Measurements from ENCODE around the gene FAM168A. TPM values are rescaled to one million over a fixed set of nuclear protein-coding genes. Genes with fewer than 3 reads are reported as not detected.

The FAM168A gene
- polyA plus RNA-seq, 4 donors, result 5.4 to 18.8 (median 9.9) TPM

- Histone ChIP-seq H3K27me3 (ENCODE audit: control insufficient read depth in 3 of 3, insufficient read depth in 3 of 3, low read length in 3 of 3) (no peaks in the 10 kb centered on the region), H3K27ac (ENCODE audit: low read depth in 1 of 3, low read length in 2 of 3) (no peak overlapping the region), H3K4me3 (ENCODE audit: low read depth in 1 of 3, low read length in 3 of 3) (no peak overlapping the region), H3K36me3 (ENCODE audit: control insufficient read depth in 3 of 3, insufficient read depth in 2 of 3, low read depth in 1 of 3, low read length in 3 of 3) (peaks cover 0 to 2% (median 0%) of the 10 kb centered on the region in 3 donors), H3K4me1 (ENCODE audit: control insufficient read depth in 3 of 3, insufficient read depth in 2 of 3, low read depth in 1 of 3, low read length in 2 of 3) (no peaks in the 10 kb centered on the region), H3K9me3 (ENCODE audit: control insufficient read depth in 2 of 2, insufficient read depth in 1 of 2, low read depth in 1 of 2, low read length in 1 of 2) (no peaks in the 10 kb centered on the region)
- DNase-seq, result no peak
- 78 to 99% (median 92%) methylated on average over 3 of the region's 3 CpGs for WGBS, 3 donors
- no peak for FAIRE-seq
These were observed 132.8 kb downstream of the FAM168A start for GRCh38 chr11:73465023-73465675.

GRCh38 chr11:73464347-73464746, 133.6 kb downstream of the FAM168A start:
- DNase-seq, result no peak
- no peaks in the 10 kb centered on the region for H3K27me3 ChIP-seq (ENCODE audit: control insufficient read depth in 3 of 3, insufficient read depth in 3 of 3, low read length in 3 of 3)
- H3K4me3 ChIP-seq (ENCODE audit: low read depth in 1 of 3, low read length in 3 of 3), result no peak overlapping the region
- no peaks in the 10 kb centered on the region for H3K4me1 ChIP-seq (ENCODE audit: control insufficient read depth in 3 of 3, insufficient read depth in 2 of 3, low read depth in 1 of 3, low read length in 2 of 3)
- 77 to 90% (median 86%) methylated on average over 2 of the region's 2 CpGs for WGBS, 3 donors
- H3K36me3 ChIP-seq (ENCODE audit: control insufficient read depth in 3 of 3, insufficient read depth in 2 of 3, low read depth in 1 of 3, low read length in 3 of 3), result peaks cover 0 to 2% (median 0%) of the 10 kb centered on the region in 3 donors
- FAIRE-seq, result no peak
- H3K9me3 ChIP-seq (ENCODE audit: control insufficient read depth in 2 of 2, insufficient read depth in 1 of 2, low read depth in 1 of 2, low read length in 1 of 2), result no peaks in the 10 kb centered on the region
- H3K27ac ChIP-seq (ENCODE audit: low read depth in 1 of 3, low read length in 2 of 3), result no peak overlapping the region

GRCh38 chr11:73463359-73463758, 134.6 kb downstream of the FAM168A start:
- Histone ChIP-seq H3K9me3 (ENCODE audit: control insufficient read depth in 2 of 2, insufficient read depth in 1 of 2, low read depth in 1 of 2, low read length in 1 of 2) (no peaks in the 10 kb centered on the region), H3K27me3 (ENCODE audit: control insufficient read depth in 3 of 3, insufficient read depth in 3 of 3, low read length in 3 of 3) (no peaks in the 10 kb centered on the region), H3K36me3 (ENCODE audit: control insufficient read depth in 3 of 3, insufficient read depth in 2 of 3, low read depth in 1 of 3, low read length in 3 of 3) (peaks cover 0 to 2% (median 0%) of the 10 kb centered on the region in 3 donors), H3K4me3 (ENCODE audit: low read depth in 1 of 3, low read length in 3 of 3) (no peak overlapping the region), H3K4me1 (ENCODE audit: control insufficient read depth in 3 of 3, insufficient read depth in 2 of 3, low read depth in 1 of 3, low read length in 2 of 3) (no peaks in the 10 kb centered on the region), H3K27ac (ENCODE audit: low read depth in 1 of 3, low read length in 2 of 3) (no peak overlapping the region)
- DNase-seq (no peak), FAIRE-seq (no peak)
- 75 to 95% (median 83%) methylated on average over 2 of the region's 2 CpGs for WGBS, 3 donors

- FAIRE-seq (no peak), DNase-seq (no peak)
- no peaks in the 10 kb centered on the region for H3K27me3 ChIP-seq (ENCODE audit: control insufficient read depth in 3 of 3, insufficient read depth in 3 of 3, low read length in 3 of 3)
- 66 to 90% (median 70%) methylated on average over 3 of the region's 3 CpGs for WGBS, 3 donors
- no peaks in the 10 kb centered on the region for H3K4me1 ChIP-seq (ENCODE audit: control insufficient read depth in 3 of 3, insufficient read depth in 2 of 3, low read depth in 1 of 3, low read length in 2 of 3)
- H3K4me3 ChIP-seq (ENCODE audit: low read depth in 1 of 3, low read length in 3 of 3), result no peak overlapping the region
- H3K36me3 ChIP-seq (ENCODE audit: control insufficient read depth in 3 of 3, insufficient read depth in 2 of 3, low read depth in 1 of 3, low read length in 3 of 3), result no peaks in the 10 kb centered on the region
- no peaks in the 10 kb centered on the region for H3K9me3 ChIP-seq (ENCODE audit: control insufficient read depth in 2 of 2, insufficient read depth in 1 of 2, low read depth in 1 of 2, low read length in 1 of 2)
- no peak overlapping the region for H3K27ac ChIP-seq (ENCODE audit: low read depth in 1 of 3, low read length in 2 of 3)
These were observed 135.9 kb downstream of the FAM168A start for GRCh38 chr11:73461964-73462363.

GRCh38 chr11:73461335-73461840, 136.5 kb downstream of the FAM168A start:
- Histone ChIP-seq H3K36me3 (ENCODE audit: control insufficient read depth in 3 of 3, insufficient read depth in 2 of 3, low read depth in 1 of 3, low read length in 3 of 3) (no peaks in the 10 kb centered on the region), H3K27ac (ENCODE audit: low read depth in 1 of 3, low read length in 2 of 3) (no peak overlapping the region)
- FAIRE-seq, result no peak

GRCh38 chr11:73458201-73458600, 139.7 kb downstream of the FAM168A start:
- no peak for FAIRE-seq
- no peaks in the 10 kb centered on the region for H3K27me3 ChIP-seq (ENCODE audit: control insufficient read depth in 3 of 3, insufficient read depth in 3 of 3, low read length in 3 of 3)
- H3K4me1 ChIP-seq (ENCODE audit: control insufficient read depth in 3 of 3, insufficient read depth in 2 of 3, low read depth in 1 of 3, low read length in 2 of 3), result no peaks in the 10 kb centered on the region
- no peak overlapping the region for H3K27ac ChIP-seq (ENCODE audit: low read depth in 1 of 3, low read length in 2 of 3)
- H3K4me3 ChIP-seq (ENCODE audit: low read depth in 1 of 3, low read length in 3 of 3), result no peak overlapping the region
- H3K36me3 ChIP-seq (ENCODE audit: control insufficient read depth in 3 of 3, insufficient read depth in 2 of 3, low read depth in 1 of 3, low read length in 3 of 3), result no peaks in the 10 kb centered on the region
- no peak for DNase-seq
- H3K9me3 ChIP-seq (ENCODE audit: control insufficient read depth in 2 of 2, insufficient read depth in 1 of 2, low read depth in 1 of 2, low read length in 1 of 2), result no peaks in the 10 kb centered on the region
- WGBS, 3 donors, result 60 to 100% (median 84%) methylated on average over 1 of the region's 1 CpG

More at GRCh38 chr11:73461335-73461840, 136.5 kb downstream of the FAM168A start:
- H3K27me3 ChIP-seq (ENCODE audit: control insufficient read depth in 3 of 3, insufficient read depth in 3 of 3, low read length in 3 of 3), result no peaks in the 10 kb centered on the region
- H3K4me1 ChIP-seq (ENCODE audit: control insufficient read depth in 3 of 3, insufficient read depth in 2 of 3, low read depth in 1 of 3, low read length in 2 of 3), result no peaks in the 10 kb centered on the region
- 50 to 59% (median 54%) methylated on average over 2 of the region's 2 CpGs for WGBS, 3 donors
- H3K9me3 ChIP-seq (ENCODE audit: control insufficient read depth in 2 of 2, insufficient read depth in 1 of 2, low read depth in 1 of 2, low read length in 1 of 2), result no peaks in the 10 kb centered on the region
- DNase-seq, result no peak
- no peak overlapping the region for H3K4me3 ChIP-seq (ENCODE audit: low read depth in 1 of 3, low read length in 3 of 3)

- FAIRE-seq (no peak), DNase-seq (no peak)
- Histone ChIP-seq H3K27me3 (ENCODE audit: control insufficient read depth in 3 of 3, insufficient read depth in 3 of 3, low read length in 3 of 3) (no peaks in the 10 kb centered on the region), H3K4me3 (ENCODE audit: low read depth in 1 of 3, low read length in 3 of 3) (no peak overlapping the region), H3K36me3 (ENCODE audit: control insufficient read depth in 3 of 3, insufficient read depth in 2 of 3, low read depth in 1 of 3, low read length in 3 of 3) (peaks cover 0 to 4% (median 0%) of the 10 kb centered on the region in 3 donors), H3K27ac (ENCODE audit: low read depth in 1 of 3, low read length in 2 of 3) (no peak overlapping the region), H3K4me1 (ENCODE audit: control insufficient read depth in 3 of 3, insufficient read depth in 2 of 3, low read depth in 1 of 3, low read length in 2 of 3) (no peaks in the 10 kb centered on the region), H3K9me3 (ENCODE audit: control insufficient read depth in 2 of 2, insufficient read depth in 1 of 2, low read depth in 1 of 2, low read length in 1 of 2) (peaks cover 0 to 4% of the 10 kb centered on the region in 2 donors)
- WGBS, 3 donors, result 94 to 99% (median 98%) methylated on average over 9 of the region's 9 CpGs
These were observed 142.9 kb downstream of the FAM168A start for GRCh38 chr11:73454987-73455386.

GRCh38 chr11:73453562-73453961, 144.3 kb downstream of the FAM168A start:
- Histone ChIP-seq H3K27ac (ENCODE audit: low read depth in 1 of 3, low read length in 2 of 3) (no peak overlapping the region), H3K36me3 (ENCODE audit: control insufficient read depth in 3 of 3, insufficient read depth in 2 of 3, low read depth in 1 of 3, low read length in 3 of 3) (peaks cover 0 to 4% (median 0%) of the 10 kb centered on the region in 3 donors), H3K4me1 (ENCODE audit: control insufficient read depth in 3 of 3, insufficient read depth in 2 of 3, low read depth in 1 of 3, low read length in 2 of 3) (no peaks in the 10 kb centered on the region), H3K9me3 (ENCODE audit: control insufficient read depth in 2 of 2, insufficient read depth in 1 of 2, low read depth in 1 of 2, low read length in 1 of 2) (peaks cover 0 to 4% of the 10 kb centered on the region in 2 donors), H3K27me3 (ENCODE audit: control insufficient read depth in 3 of 3, insufficient read depth in 3 of 3, low read length in 3 of 3) (no peaks in the 10 kb centered on the region), H3K4me3 (ENCODE audit: low read depth in 1 of 3, low read length in 3 of 3) (no peak overlapping the region)
- FAIRE-seq (no peak), DNase-seq (no peak)
- WGBS, 3 donors, result 83 to 89% (median 85%) methylated on average over 4 of the region's 4 CpGs

All from small intestine (tissue), 7 donors.